WTC11 (cell line): ENCODE data around the gene RGL3.

Source experiments
- FOXK1 ChIP-seq: sonication (generic); formaldehyde crosslinking; IDR thresholded peaks from 2 replicates; pipeline ENCODE4 v1.8.0; 2022; ENCODE audit warnings: mild to moderate bottlenecking, moderate library complexity, missing genetic modification reagents
- KAT7 ChIP-seq: sonication (generic); formaldehyde crosslinking; IDR thresholded peaks from 2 replicates; pipeline ENCODE4 v1.8.1; 2023; ENCODE audit warnings: missing genetic modification reagents, mild to moderate bottlenecking, borderline replicate concordance
- MLX ChIP-seq: sonication (generic); formaldehyde crosslinking; IDR thresholded peaks from 2 replicates; pipeline ENCODE4 v1.8.1; 2023; ENCODE audit warnings: mild to moderate bottlenecking, missing genetic modification reagents, moderate library complexity
- NR1H2 ChIP-seq: sonication (generic); formaldehyde crosslinking; IDR thresholded peaks from 2 replicates; pipeline ENCODE4 v1.9.0; 2021; ENCODE audit warnings: mild to moderate bottlenecking, moderate library complexity, missing genetic modification reagents
- RELA ChIP-seq: sonication (generic); formaldehyde crosslinking; IDR thresholded peaks from 2 replicates; pipeline ENCODE4 v1.8.1; 2022; ENCODE audit warnings: missing genetic modification reagents, mild to moderate bottlenecking, borderline replicate concordance
- TCF7 ChIP-seq: sonication (generic); formaldehyde crosslinking; IDR thresholded peaks from 2 replicates; pipeline ENCODE4 v1.8.0; 2022; ENCODE audit warnings: mild to moderate bottlenecking, low read depth, missing genetic modification reagents, moderate library complexity
- TF ChIP-seq, protein P1 (sequence below): fragments of 200-600 bp; IDR thresholded peaks from 2 replicates; pipeline ENCODE4 v1.8.0; 2022; ENCODE audit warnings: antibody characterized with exemption

DNA sequence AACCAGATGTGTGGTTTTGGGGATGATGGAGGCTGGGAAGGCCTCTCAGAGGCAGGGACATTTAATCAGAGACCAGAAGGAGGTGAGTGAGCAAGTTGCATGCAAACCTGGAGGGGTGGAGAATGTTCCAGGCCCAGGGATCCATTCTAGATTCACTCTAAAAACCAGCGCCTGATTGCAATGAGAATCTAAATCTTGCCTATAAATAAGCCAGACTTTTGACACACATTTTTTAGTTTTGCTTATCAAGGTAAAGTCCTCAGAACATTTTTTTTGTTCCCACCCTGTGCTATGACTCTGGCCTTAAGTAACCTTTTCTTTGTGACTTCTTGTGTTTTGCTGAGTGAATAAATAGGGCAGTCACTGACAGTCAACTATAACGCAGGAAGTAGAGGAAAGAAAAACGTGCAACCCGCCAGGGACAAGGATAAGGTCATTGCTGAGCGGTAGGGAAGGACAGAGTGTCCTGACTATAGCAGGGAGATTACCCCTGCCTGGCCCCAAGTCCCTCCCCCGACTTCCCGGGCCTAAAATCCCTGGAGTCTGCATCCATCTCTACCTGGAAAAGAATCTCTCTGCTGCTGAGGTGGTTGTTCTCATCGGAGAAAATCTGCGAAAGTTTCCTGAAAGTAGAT, 14.4 kb downstream of the RGL3 start:
- TF ChIP-seq MLX (CRISPR knock-in tag) (no peak), RELA (CRISPR knock-in tag) (no peak), NR1H2 (CRISPR knock-in tag) (no peak), FOXK1 (CRISPR knock-in tag) (no peak), KAT7 (CRISPR knock-in tag) (no peak), TCF7 (CRISPR knock-in tag) (no peak)
- TF ChIP-seq, protein P1, sequence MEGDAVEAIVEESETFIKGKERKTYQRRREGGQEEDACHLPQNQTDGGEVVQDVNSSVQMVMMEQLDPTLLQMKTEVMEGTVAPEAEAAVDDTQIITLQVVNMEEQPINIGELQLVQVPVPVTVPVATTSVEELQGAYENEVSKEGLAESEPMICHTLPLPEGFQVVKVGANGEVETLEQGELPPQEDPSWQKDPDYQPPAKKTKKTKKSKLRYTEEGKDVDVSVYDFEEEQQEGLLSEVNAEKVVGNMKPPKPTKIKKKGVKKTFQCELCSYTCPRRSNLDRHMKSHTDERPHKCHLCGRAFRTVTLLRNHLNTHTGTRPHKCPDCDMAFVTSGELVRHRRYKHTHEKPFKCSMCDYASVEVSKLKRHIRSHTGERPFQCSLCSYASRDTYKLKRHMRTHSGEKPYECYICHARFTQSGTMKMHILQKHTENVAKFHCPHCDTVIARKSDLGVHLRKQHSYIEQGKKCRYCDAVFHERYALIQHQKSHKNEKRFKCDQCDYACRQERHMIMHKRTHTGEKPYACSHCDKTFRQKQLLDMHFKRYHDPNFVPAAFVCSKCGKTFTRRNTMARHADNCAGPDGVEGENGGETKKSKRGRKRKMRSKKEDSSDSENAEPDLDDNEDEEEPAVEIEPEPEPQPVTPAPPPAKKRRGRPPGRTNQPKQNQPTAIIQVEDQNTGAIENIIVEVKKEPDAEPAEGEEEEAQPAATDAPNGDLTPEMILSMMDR, result no peak
